Measurements from ENCODE around the gene SRPX2.

DNA sequence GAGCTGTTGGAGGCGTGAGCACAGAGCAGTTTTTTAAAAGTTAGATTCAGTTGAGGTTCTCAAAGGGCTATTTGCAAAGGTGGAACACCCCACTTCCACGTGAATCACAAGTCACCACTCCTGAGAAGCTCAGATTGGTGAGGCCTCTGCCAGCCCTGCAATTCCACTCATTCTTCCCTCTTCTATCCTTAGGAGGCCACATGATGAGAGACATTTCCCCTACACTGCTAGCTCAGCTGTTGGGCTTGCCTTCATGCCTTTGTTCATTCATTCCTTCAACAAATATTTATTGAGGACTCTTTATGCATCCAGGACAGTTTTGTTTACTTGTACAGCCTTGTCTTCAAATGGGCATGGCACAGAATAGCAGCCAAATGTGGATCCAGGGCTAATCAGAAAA is 3.7 kb downstream of the SRPX2 start:
- TF ChIP-seq, protein P1, sequence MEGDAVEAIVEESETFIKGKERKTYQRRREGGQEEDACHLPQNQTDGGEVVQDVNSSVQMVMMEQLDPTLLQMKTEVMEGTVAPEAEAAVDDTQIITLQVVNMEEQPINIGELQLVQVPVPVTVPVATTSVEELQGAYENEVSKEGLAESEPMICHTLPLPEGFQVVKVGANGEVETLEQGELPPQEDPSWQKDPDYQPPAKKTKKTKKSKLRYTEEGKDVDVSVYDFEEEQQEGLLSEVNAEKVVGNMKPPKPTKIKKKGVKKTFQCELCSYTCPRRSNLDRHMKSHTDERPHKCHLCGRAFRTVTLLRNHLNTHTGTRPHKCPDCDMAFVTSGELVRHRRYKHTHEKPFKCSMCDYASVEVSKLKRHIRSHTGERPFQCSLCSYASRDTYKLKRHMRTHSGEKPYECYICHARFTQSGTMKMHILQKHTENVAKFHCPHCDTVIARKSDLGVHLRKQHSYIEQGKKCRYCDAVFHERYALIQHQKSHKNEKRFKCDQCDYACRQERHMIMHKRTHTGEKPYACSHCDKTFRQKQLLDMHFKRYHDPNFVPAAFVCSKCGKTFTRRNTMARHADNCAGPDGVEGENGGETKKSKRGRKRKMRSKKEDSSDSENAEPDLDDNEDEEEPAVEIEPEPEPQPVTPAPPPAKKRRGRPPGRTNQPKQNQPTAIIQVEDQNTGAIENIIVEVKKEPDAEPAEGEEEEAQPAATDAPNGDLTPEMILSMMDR (IDR thresholded peaks at IDR 0.05; ENCODE audit: low read depth, low read length, poor library complexity, severe bottlenecking): no peak
- no peak for TF ChIP-seq EZH2phosphoT487 (IDR thresholded peaks at IDR 0.05; ENCODE audit: borderline replicate concordance, low read length)

All from DOHH2 (cell line).